HepG2 (cell line): ENCODE results near the gene IGF2. TPM values are rescaled to one million over a fixed set of nuclear protein-coding genes. Genes with fewer than 3 reads are reported as not detected.

Source experiments
- CENPT ChIP-seq: sonication (generic); formaldehyde crosslinking; IDR thresholded peaks from 2 replicates; pipeline ENCODE4 v1.8.0; 2022; ENCODE audit warnings: low read depth, mild to moderate bottlenecking, moderate library complexity, missing genetic modification reagents
- ELF1 ChIP-seq: sonication (generic); formaldehyde crosslinking; IDR thresholded peaks from 2 replicates; pipeline ENCODE4 v1.4.0; 2020; ENCODE audit warnings: missing genetic modification reagents
- ETV5 ChIP-seq: IDR thresholded peaks from 2 replicates; pipeline ENCODE4 v1.6.1; 2018; ENCODE audit warnings: missing biosample characterization, missing genetic modification reagents, inconsistent platforms, borderline replicate concordance
- HNRNPK ChIP-seq: fragments of 200-400 bp; formaldehyde crosslinking; IDR thresholded peaks from 2 replicates; pipeline ENCODE4 v1.6.1; 2018; ENCODE audit warnings: low read length, low read depth, moderate library complexity, mild to moderate bottlenecking; ENCODE audit not compliant: poor library complexity, severe bottlenecking
- MAF1 ChIP-seq: sonication (generic); formaldehyde crosslinking; IDR thresholded peaks from 2 replicates; pipeline ENCODE4 v1.5.0; 2020; ENCODE audit warnings: missing genetic modification reagents, borderline replicate concordance
- NFE2L1 ChIP-seq: sonication (generic); formaldehyde crosslinking; IDR thresholded peaks from 2 replicates; pipeline ENCODE4 v1.4.0; 2020; ENCODE audit warnings: missing genetic modification reagents, mild to moderate bottlenecking, borderline replicate concordance
- RBM39 ChIP-seq: fragments of 200-400 bp; formaldehyde crosslinking; IDR thresholded peaks from one replicate; pipeline ENCODE4 v1.6.1; 2018; ENCODE audit warnings: antibody characterized with exemption, mild to moderate bottlenecking, low read depth, low read length; ENCODE audit not compliant: poor library complexity, severe bottlenecking
- SNAI1 ChIP-seq: sonication (generic); formaldehyde crosslinking; IDR thresholded peaks from 2 replicates; pipeline ENCODE4 v1.5.0; 2020; ENCODE audit warnings: mild to moderate bottlenecking, missing genetic modification reagents, borderline replicate concordance
- THYN1 ChIP-seq: sonication (generic); formaldehyde crosslinking; IDR thresholded peaks from 2 replicates; pipeline ENCODE4 v1.8.1; 2023; ENCODE audit warnings: low read depth, mild to moderate bottlenecking, moderate library complexity, missing genetic modification reagents, borderline replicate concordance
- U2AF2 ChIP-seq: fragments of 200-400 bp; formaldehyde crosslinking; IDR thresholded peaks from 2 replicates; pipeline ENCODE4 v1.6.1; 2017; ENCODE audit warnings: low read depth, mild to moderate bottlenecking, low read length
- ZBTB14 ChIP-seq: sonication (generic); formaldehyde crosslinking; IDR thresholded peaks from 2 replicates; pipeline ENCODE4 v1.4.0; 2020; ENCODE audit warnings: missing genetic modification reagents
- ZFY ChIP-seq: sonication (generic); formaldehyde crosslinking; IDR thresholded peaks from 2 replicates; pipeline ENCODE4 v1.4.0; 2020; ENCODE audit warnings: missing genetic modification reagents
- ZFYVE20 ChIP-seq: sonication (generic); formaldehyde crosslinking; IDR thresholded peaks from 2 replicates; pipeline ENCODE4 v1.8.0; 2023; ENCODE audit warnings: low read depth, mild to moderate bottlenecking, moderate library complexity, missing genetic modification reagents, borderline replicate concordance
- ZNF20 ChIP-seq: sonication (generic); formaldehyde crosslinking; IDR thresholded peaks from 2 replicates; pipeline ENCODE4 v1.4.0; 2020; ENCODE audit warnings: mild to moderate bottlenecking, moderate library complexity, missing genetic modification reagents
- ZNF556 ChIP-seq: sonication (generic); formaldehyde crosslinking; IDR thresholded peaks from 2 replicates; pipeline ENCODE4 v1.4.0; 2020; ENCODE audit warnings: mild to moderate bottlenecking, missing genetic modification reagents, borderline replicate concordance
- ZNF713 ChIP-seq: sonication (generic); formaldehyde crosslinking; IDR thresholded peaks from 2 replicates; pipeline ENCODE4 v1.4.0; 2020; ENCODE audit warnings: mild to moderate bottlenecking, missing genetic modification reagents
- ZNF776 ChIP-seq: sonication (generic); formaldehyde crosslinking; IDR thresholded peaks from 2 replicates; pipeline ENCODE4 v1.4.0; 2020; ENCODE audit warnings: mild to moderate bottlenecking, missing genetic modification reagents
- ZNF883 ChIP-seq: sonication (generic); formaldehyde crosslinking; IDR thresholded peaks from 2 replicates; pipeline ENCODE4 v1.5.1; 2020; ENCODE audit warnings: mild to moderate bottlenecking, missing genetic modification reagents; ENCODE audit errors: not compliant biosample characterization
- polyA plus RNA-seq, 8 experiments: library from polyadenylated mRNA; depleted of rRNA in 3 of 8; stranded (reverse) in 7 of 8; unstranded in 1 of 8; fragments of >200 nt; fragmentation: Illumina TruSeq in 4 of 8; extraction: Trizol in 4 of 8; gene quantifications; 2 replicates each; pipeline versions ENCODE4 v1.2.1 to v1.2.3, GENCODE V29; 2011 to 2016; ENCODE audit warnings: low read depth in 4 of 8, missing spikeins in 1 of 8, mixed read lengths in 1 of 8; ENCODE audit not compliant: insufficient read depth in 1 of 8
- total RNA-seq, 5 experiments: library from RNA; depleted of rRNA; stranded (reverse); fragments of >200 nt; fragmentation: Illumina TruSeq; extraction: Trizol; gene quantifications; 2 replicates each; pipeline ENCODE4 v1.2.3, GENCODE V29; 2016; ENCODE audit warnings: low read depth in 1 of 5
- TF ChIP-seq, protein P1 (sequence below): sonication (generic); formaldehyde crosslinking; IDR thresholded peaks from 2 replicates; pipeline ENCODE4 v1.4.0; 2020; ENCODE audit warnings: missing genetic modification reagents, mild to moderate bottlenecking, borderline replicate concordance
- TF ChIP-seq, protein P2 (sequence below): sonication (generic); formaldehyde crosslinking; IDR thresholded peaks from 2 replicates; pipeline ENCODE4 v1.4.0; 2020; ENCODE audit warnings: missing genetic modification reagents, borderline replicate concordance
- TF ChIP-seq, protein P3 (sequence below): sonication (generic); formaldehyde crosslinking; IDR thresholded peaks from 2 replicates; pipeline ENCODE4 v1.9.0; 2022; ENCODE audit warnings: low read depth, missing genetic modification reagents

Gene IGF2
- total and polyA plus RNA-seq, 2 of the 13 experiments (the other 11 are each of a cell fraction or from before 2014, with no cell fraction given): 79.1 to 254 TPM

DNA sequence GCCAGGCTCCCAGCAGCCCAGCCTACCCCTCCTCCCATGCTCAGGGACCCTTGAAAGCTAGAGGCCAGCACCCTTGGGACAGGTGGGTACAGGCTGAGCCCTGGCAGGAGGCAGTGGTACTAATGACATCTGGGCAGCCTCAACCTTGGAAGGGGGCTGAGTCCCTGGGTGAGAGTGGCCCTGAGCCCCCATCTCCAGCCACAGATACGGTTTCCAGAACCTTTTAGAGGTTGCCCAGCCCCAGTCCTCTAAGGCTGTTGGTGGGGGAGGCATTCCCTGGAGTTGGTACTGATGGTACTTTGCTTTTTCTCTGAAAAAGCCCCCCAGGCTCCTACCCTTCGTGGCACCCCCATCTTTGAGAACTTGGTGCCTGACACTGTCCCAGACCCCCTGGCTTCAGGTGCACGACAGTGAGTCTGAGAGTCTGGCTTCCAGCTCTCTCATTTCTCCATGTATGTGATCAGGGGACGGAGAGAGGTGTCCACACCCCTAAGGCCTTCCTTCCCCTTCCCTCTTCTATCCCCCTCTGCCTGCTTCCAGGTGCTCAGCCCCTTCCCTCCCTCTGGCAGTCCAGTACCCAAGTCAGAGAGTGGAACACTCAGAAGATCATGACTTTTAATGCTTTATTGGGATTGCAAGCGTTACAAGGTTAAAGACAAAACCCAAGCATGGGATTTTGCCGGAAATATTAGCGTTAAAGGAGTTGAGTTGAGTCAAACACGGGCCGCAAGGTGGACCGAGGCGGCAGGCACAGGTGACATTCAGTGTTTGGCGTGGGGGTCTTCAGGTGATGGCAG lies 10.5 kb downstream of the IGF2 start (continued):
- TF ChIP-seq RBM39: peak; percentile 26
- TF ChIP-seq ZFY (CRISPR knock-in tag): peak; percentile 13; the same call in 1 of the 2 replicates
- TF ChIP-seq ZNF556 (CRISPR knock-in tag): no peak
- peak; percentile 76; the same call in 1 of the 2 replicates for TF ChIP-seq ZNF713 (CRISPR knock-in tag)
- TF ChIP-seq, protein P1, sequence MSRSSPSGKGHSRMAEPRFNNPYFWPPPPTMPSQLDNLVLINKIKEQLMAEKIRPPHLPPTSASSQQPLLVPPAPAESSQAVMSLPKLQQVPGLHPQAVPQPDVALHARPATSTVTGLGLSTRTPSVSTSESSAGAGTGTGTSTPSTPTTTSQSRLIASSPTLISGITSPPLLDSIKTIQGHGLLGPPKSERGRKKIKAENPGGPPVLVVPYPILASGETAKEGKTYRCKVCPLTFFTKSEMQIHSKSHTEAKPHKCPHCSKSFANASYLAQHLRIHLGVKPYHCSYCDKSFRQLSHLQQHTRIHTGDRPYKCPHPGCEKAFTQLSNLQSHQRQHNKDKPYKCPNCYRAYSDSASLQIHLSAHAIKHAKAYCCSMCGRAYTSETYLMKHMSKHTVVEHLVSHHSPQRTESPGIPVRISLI (CRISPR knock-in tag): no peak
- TF ChIP-seq ETV5 (CRISPR knock-in tag): no peak
- TF ChIP-seq ZBTB14 (CRISPR knock-in tag): no peak
- TF ChIP-seq MAF1 (CRISPR knock-in tag): no peak
- TF ChIP-seq THYN1 (CRISPR knock-in tag): no peak
- no peak for TF ChIP-seq U2AF2
- no peak for TF ChIP-seq SNAI1 (CRISPR knock-in tag)
- no peak for TF ChIP-seq ZNF776 (CRISPR knock-in tag)
- peak; percentile 66 for TF ChIP-seq CENPT
- no peak for TF ChIP-seq HNRNPK
- TF ChIP-seq ZFYVE20 (CRISPR knock-in tag): no peak
- no peak for TF ChIP-seq NFE2L1 (CRISPR knock-in tag)
- TF ChIP-seq ELF1 (CRISPR knock-in tag): peak; percentile 25
- TF ChIP-seq, protein P2, sequence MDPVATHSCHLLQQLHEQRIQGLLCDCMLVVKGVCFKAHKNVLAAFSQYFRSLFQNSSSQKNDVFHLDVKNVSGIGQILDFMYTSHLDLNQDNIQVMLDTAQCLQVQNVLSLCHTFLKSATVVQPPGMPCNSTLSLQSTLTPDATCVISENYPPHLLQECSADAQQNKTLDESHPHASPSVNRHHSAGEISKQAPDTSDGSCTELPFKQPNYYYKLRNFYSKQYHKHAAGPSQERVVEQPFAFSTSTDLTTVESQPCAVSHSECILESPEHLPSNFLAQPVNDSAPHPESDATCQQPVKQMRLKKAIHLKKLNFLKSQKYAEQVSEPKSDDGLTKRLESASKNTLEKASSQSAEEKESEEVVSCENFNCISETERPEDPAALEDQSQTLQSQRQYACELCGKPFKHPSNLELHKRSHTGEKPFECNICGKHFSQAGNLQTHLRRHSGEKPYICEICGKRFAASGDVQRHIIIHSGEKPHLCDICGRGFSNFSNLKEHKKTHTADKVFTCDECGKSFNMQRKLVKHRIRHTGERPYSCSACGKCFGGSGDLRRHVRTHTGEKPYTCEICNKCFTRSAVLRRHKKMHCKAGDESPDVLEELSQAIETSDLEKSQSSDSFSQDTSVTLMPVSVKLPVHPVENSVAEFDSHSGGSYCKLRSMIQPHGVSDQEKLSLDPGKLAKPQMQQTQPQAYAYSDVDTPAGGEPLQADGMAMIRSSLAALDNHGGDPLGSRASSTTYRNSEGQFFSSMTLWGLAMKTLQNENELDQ: no peak
- TF ChIP-seq, protein P3, sequence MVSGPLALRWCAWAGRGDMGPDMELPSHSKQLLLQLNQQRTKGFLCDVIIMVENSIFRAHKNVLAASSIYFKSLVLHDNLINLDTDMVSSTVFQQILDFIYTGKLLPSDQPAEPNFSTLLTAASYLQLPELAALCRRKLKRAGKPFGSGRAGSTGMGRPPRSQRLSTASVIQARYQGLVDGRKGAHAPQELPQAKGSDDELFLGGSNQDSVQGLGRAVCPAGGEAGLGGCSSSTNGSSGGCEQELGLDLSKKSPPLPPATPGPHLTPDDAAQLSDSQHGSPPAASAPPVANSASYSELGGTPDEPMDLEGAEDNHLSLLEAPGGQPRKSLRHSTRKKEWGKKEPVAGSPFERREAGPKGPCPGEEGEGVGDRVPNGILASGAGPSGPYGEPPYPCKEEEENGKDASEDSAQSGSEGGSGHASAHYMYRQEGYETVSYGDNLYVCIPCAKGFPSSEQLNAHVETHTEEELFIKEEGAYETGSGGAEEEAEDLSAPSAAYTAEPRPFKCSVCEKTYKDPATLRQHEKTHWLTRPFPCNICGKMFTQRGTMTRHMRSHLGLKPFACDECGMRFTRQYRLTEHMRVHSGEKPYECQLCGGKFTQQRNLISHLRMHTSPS: peak; percentile 79; the same call in 1 of the 2 replicates
- TF ChIP-seq ZNF20 (CRISPR knock-in tag): no peak
- TF ChIP-seq ZNF883: peak; percentile 19
